Neural crest cell (in vitro differentiated cells): ENCODE data around the gene C16orf46. TPM values are rescaled to one million over a fixed set of nuclear protein-coding genes. Genes with fewer than 3 reads are reported as not detected.

ENCODE experiments used
- DNase-seq: peaks from one replicate; pipeline ENCODE4 v3.0.0; 2021; ENCODE audit warnings: low read depth, mixed read lengths, low spot score
- H3K27ac Mint-ChIP-seq: one replicate; pipeline ENCODE4 v1.8.0; 2021; ENCODE audit warnings: mild to moderate bottlenecking, mixed read lengths; ENCODE audit not compliant: unreplicated experiment
- H3K27me3 Mint-ChIP-seq: 2 replicates; pipeline ENCODE4 v1.8.0; 2021; ENCODE audit warnings: low read depth, mild to moderate bottlenecking, mixed read lengths
- H3K36me3 Mint-ChIP-seq: 2 replicates; pipeline ENCODE4 v1.8.0; 2021; ENCODE audit warnings: low read depth, mild to moderate bottlenecking, mixed read lengths
- H3K4me1 Mint-ChIP-seq: 2 replicates; pipeline ENCODE4 v1.8.0; 2021; ENCODE audit warnings: mixed read lengths
- H3K4me3 Mint-ChIP-seq: one replicate; pipeline ENCODE4 v1.8.0; 2021; ENCODE audit warnings: mild to moderate bottlenecking, mixed read lengths
- H3K9me3 Mint-ChIP-seq: 2 replicates; pipeline ENCODE4 v1.8.0; 2021; ENCODE audit warnings: mixed read lengths
- CTCF ChIP-seq: fragments of 200-600 bp; sonication (generic); conservative IDR thresholded peaks from 2 replicates; pipeline ENCODE4 v1.5.0; 2021; ENCODE audit warnings: antibody characterized with exemption, mild to moderate bottlenecking
- total RNA-seq: library from RNA; stranded (reverse); gene quantifications from 2 replicates; pipeline ENCODE4 v1.2.1, GENCODE V29; 2021

Gene C16orf46
- total RNA-seq, 1 donor from 2014 or later = 2.1 TPM

DNA sequence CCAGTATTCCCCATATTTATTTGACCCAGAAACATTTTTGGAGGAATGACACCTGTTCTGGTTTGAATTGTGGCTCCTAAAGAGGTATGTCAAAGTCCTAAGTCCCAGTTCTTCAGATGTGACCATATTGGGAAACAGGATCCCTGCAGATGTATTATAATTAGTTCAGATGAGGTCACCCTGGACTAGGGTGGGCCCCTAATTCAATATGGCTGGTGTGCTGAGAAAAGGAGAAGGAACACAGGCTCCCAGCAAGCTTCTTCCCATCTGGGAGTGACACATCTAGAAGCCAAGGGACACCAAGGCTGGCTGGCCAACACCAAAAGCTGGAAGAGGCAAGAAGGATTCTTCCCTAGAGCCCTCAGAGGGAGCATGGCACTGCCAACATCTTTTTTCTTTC, 22.9 kb upstream of the C16orf46 start:
- peaks cover 8% of the 10 kb centered on the region for H3K4me1 Mint-ChIP-seq
- peaks cover 3% of the 10 kb centered on the region for H3K9me3 Mint-ChIP-seq
- no peak for DNase-seq
- TF ChIP-seq CTCF = no peak
- no peaks in the 10 kb centered on the region for H3K27me3 Mint-ChIP-seq
- no peaks in the 10 kb centered on the region for H3K36me3 Mint-ChIP-seq
- H3K4me3 Mint-ChIP-seq = no peak overlapping the region
- no peak overlapping the region for H3K27ac Mint-ChIP-seq

GRCh38 chr16:81097230-81097629, 20.2 kb upstream of the C16orf46 start:
- TF ChIP-seq CTCF = no peak
- H3K27ac Mint-ChIP-seq = no peak overlapping the region
- H3K9me3 Mint-ChIP-seq = peaks cover 3% of the 10 kb centered on the region
- H3K27me3 Mint-ChIP-seq = no peaks in the 10 kb centered on the region
- H3K36me3 Mint-ChIP-seq = no peaks in the 10 kb centered on the region
- DNase-seq = no peak
- H3K4me3 Mint-ChIP-seq = no peak overlapping the region
- H3K4me1 Mint-ChIP-seq = peaks cover 20% of the 10 kb centered on the region

DNA sequence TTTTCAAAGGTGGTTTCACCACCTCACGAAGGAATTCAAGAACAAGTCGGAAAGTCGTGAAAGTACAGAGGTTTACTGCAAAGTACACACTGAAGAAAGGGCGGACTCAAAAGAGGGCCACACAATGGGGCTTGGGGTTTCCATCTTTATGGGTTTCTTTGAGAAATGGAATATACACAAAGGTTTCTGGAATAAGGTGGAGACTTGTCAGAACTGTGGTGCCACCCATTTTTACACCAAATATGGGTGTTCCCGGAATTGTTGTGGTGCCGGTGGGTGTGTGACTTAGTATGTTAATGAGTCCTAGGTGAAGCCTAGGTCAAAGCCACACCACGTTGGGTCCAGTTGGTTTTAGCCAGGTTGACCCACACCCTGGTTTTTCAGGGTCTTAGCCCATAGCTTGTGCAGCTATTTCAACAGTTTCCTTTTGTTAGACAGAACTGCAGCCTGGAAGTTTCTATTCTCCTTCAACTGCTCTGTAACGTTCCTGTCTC, 19.7 kb upstream of the C16orf46 start:
- H3K27me3 Mint-ChIP-seq = no peaks in the 10 kb centered on the region
- H3K36me3 Mint-ChIP-seq = peaks cover 2% of the 10 kb centered on the region
- DNase-seq = no peak
- H3K27ac Mint-ChIP-seq = no peak overlapping the region
- peaks cover 3% of the 10 kb centered on the region for H3K9me3 Mint-ChIP-seq
- no peak for TF ChIP-seq CTCF
- peaks cover 24% of the 10 kb centered on the region for H3K4me1 Mint-ChIP-seq
- H3K4me3 Mint-ChIP-seq = peak overlapping the region; percentile 86

GRCh38 chr16:81095953-81096714, 19.1 kb upstream of the C16orf46 start, which contains the start of gene GCSH:
Gene GCSH (minus strand): TSS chr16:81096395. CDS start chr16:81096278, 117 bp downstream.
- H3K9me3 Mint-ChIP-seq = peaks cover 3% of the 10 kb centered on the region
- DNase-seq = peak; percentile 98
- H3K4me1 Mint-ChIP-seq = peaks cover 24% of the 10 kb centered on the region
- H3K27ac Mint-ChIP-seq = no peak within 1 kb of the TSS
- TF ChIP-seq CTCF = no peak
- H3K36me3 Mint-ChIP-seq = peaks cover 2% of the 10 kb centered on the region
- H3K4me3 Mint-ChIP-seq = peak within 1 kb of the TSS; percentile 87
- H3K27me3 Mint-ChIP-seq = no peaks in the 10 kb centered on the region

- no peak for DNase-seq
- peak overlapping the region; percentile 87 for H3K4me3 Mint-ChIP-seq
- H3K36me3 Mint-ChIP-seq = peaks cover 2% of the 10 kb centered on the region
- no peak overlapping the region for H3K27ac Mint-ChIP-seq
- no peak for TF ChIP-seq CTCF
- H3K27me3 Mint-ChIP-seq = no peaks in the 10 kb centered on the region
- H3K4me1 Mint-ChIP-seq = peaks cover 24% of the 10 kb centered on the region
- H3K9me3 Mint-ChIP-seq = peaks cover 3% of the 10 kb centered on the region
These were observed 18.6 kb upstream of the C16orf46 start for GRCh38 chr16:81095653-81095952.
